Astrocyte (in vitro differentiated cells and primary cell): ENCODE data around the gene PPP2R5C.

ENCODE experiments used
- EZH2 ChIP-seq: IDR thresholded peaks from 2 replicates; pipeline ENCODE4 v1.6.1; 2012; ENCODE audit warnings: mild to moderate bottlenecking, low read length, inconsistent platforms; ENCODE audit not compliant: insufficient read depth
- TF ChIP-seq, protein P1 (sequence below): IDR thresholded peaks from 2 replicates; pipeline ENCODE4 v1.5.1; 2011; ENCODE audit warnings: low read depth, mild to moderate bottlenecking, inconsistent platforms, low read length, moderate library complexity; ENCODE audit not compliant: insufficient read depth

DNA sequence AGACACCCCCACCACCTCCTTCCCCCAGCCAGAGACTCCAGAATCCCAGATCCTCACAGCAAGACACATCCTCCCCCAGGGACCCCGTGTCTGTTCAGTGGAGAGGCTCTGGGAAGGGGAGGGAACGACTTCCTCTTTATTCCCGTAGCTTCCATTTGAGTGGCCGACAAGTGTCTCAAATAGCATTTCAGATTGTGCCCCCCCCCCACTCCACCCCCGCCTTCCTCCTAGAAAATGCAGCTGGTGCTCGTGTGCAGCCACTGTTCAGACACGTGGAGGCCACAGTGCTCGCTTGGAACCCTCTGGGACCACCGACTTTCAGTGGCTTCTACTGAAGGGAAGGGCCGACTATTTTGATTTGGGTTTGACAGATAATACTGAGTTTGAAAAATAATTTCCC, 14.3 kb downstream of the PPP2R5C start:
- TF ChIP-seq, protein P1, sequence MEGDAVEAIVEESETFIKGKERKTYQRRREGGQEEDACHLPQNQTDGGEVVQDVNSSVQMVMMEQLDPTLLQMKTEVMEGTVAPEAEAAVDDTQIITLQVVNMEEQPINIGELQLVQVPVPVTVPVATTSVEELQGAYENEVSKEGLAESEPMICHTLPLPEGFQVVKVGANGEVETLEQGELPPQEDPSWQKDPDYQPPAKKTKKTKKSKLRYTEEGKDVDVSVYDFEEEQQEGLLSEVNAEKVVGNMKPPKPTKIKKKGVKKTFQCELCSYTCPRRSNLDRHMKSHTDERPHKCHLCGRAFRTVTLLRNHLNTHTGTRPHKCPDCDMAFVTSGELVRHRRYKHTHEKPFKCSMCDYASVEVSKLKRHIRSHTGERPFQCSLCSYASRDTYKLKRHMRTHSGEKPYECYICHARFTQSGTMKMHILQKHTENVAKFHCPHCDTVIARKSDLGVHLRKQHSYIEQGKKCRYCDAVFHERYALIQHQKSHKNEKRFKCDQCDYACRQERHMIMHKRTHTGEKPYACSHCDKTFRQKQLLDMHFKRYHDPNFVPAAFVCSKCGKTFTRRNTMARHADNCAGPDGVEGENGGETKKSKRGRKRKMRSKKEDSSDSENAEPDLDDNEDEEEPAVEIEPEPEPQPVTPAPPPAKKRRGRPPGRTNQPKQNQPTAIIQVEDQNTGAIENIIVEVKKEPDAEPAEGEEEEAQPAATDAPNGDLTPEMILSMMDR = no peak
- TF ChIP-seq EZH2 = no peak
